GM12892 (cell line): ENCODE measurements around the gene TRIM63.

Experiments used
- DNase-seq: peaks from one replicate; pipeline ENCODE4 v3.0.0; 2011; ENCODE audit not compliant: insufficient read length
- FAIRE-seq: peaks from 2 replicates; lab custom pipeline; 2011; peaks lifted over from hg19 to GRCh38; lab: Jason Lieb, UNC
- POLR2A ChIP-seq: IDR thresholded peaks from 2 replicates; pipeline ENCODE4 v1.6.1; 2011; ENCODE audit warnings: low read depth, low read length, control low read depth
- POLR2AphosphoS5 ChIP-seq: IDR thresholded peaks from 2 replicates; pipeline ENCODE4 v1.6.1; 2011; ENCODE audit warnings: low read depth, low read length, control low read depth
- TAF1 ChIP-seq: IDR thresholded peaks from 2 replicates; pipeline ENCODE4 v1.6.1; 2011; ENCODE audit warnings: low read depth, mild to moderate bottlenecking, control low read depth, low read length, borderline replicate concordance

The TRIM63 gene

DNA sequence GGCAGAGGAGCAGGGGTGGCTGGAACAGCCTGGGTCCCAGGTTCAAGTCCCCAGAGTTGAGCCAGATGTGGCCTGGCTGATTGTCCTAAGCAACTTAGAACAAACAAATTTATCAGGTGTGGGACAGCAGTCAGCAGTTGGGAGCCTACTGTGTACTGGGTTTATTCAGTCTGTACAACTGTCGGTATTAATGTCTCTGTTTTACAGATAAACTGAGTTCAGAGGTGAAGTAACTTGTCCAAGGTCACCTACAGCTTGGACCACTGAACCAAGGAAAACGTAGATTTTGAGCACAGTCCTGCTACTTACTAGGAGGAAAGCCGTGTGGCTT lies 14.6 kb upstream of the TRIM63 start:
- no peak for TF ChIP-seq TAF1
- TF ChIP-seq POLR2A = no peak
- TF ChIP-seq POLR2AphosphoS5 = no peak
- DNase-seq (no peak), FAIRE-seq (no peak)

DNA sequence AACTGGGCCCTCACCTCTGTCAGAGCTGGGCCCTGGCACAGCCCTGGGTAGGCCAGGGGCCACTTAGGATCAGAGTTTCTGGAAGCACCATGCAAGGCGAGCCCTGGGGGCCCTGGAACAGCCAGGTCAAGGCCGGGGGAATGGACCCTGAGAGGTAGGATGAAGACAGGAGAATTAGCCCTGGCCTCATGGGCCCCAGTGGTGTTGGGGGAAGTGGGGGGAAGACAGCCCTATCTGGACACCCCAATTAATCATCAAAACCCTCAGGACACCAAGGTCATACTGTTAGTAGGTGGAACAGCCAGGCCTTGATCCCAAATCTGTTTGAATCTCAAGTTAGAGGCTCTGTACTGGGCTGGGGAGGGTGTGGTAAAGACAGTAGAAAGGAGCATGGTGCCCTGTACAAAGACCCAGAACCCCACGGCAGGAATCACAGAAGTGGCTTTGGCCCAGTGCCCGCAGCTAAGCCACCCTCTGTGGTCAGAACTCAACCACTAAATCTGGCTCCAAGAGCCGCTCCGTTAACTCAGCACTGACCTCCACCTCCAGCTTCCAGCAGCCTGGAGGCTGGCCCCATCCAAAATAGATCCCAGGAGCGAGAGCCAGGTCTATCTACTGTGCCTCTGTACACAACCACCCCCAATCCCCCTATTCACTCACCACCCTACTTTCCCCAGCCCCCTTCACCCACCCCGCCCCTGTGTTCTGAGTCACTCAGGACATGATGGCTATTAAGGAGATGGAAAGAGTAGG lies 14.0 kb upstream of the TRIM63 start:
- DNase-seq (no peak), FAIRE-seq (no peak)
- TF ChIP-seq TAF1 = no peak
- TF ChIP-seq POLR2AphosphoS5 = no peak
- no peak for TF ChIP-seq POLR2A

DNA sequence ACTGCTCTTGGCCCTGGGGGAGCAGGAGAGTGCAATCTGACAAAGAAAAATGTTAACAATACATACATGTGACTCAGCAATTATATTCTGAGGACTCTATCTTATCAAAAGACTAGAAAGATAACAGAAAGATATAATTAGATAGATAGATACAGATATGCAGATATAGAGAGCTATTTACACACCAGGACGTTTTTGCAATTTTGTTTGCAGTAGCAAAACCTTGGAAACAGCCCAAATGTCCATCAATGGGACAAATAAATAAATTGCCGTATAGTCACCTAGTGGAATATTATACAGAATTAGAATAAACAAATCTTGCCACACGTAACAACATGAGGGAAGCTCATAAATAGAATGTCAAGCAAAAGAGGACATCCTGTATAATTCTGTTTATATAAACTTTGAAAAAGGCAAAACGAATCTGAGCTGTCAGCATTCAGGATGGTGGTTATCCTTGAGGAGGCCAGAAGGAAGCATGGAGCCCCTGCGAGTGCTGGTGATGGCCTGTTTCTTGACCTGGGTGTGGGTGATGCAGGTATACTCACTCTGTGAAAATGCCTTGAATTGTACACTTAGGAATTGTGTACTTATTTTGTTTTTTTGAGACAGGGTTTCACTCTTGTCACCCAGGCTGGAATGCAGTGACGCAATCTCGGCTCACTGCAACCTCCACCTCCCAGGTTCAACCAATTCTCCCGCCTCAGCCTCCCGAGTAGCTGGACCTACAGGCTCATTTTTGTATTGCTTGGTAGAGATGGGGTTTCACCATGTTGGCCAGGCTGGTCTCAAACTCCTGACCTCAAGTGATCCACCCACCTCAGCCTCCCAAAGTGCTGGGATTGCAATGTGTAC lies 12.8 kb upstream of the TRIM63 start:
- TF ChIP-seq POLR2AphosphoS5 = no peak
- no peak for TF ChIP-seq TAF1
- no peak for TF ChIP-seq POLR2A
- no peak for DNase-seq

DNA sequence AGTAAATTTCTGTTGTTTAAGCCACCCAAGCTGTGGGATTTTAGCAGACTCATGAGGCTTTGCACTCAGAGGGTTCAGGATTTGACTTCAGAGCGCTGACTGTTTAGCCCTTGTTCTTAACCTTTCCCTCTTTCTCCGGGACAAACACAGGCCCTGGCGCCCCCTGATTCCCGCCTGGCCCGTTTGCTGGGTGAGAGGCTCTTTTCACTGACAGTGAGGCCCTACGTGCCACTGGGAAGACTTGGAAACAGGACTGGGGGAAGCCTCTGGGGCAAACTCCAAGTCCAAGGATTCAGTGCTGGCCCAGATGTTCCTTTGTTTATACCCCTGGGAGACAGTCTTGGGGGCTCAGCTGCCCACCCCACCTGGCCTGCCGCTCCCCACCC lies 11.7 kb upstream of the TRIM63 start:
- FAIRE-seq (no peak), DNase-seq (no peak)
- TF ChIP-seq POLR2A = no peak

More for the DNA sequence above, 12.8 kb upstream of the TRIM63 start:
- no peak for FAIRE-seq

DNA sequence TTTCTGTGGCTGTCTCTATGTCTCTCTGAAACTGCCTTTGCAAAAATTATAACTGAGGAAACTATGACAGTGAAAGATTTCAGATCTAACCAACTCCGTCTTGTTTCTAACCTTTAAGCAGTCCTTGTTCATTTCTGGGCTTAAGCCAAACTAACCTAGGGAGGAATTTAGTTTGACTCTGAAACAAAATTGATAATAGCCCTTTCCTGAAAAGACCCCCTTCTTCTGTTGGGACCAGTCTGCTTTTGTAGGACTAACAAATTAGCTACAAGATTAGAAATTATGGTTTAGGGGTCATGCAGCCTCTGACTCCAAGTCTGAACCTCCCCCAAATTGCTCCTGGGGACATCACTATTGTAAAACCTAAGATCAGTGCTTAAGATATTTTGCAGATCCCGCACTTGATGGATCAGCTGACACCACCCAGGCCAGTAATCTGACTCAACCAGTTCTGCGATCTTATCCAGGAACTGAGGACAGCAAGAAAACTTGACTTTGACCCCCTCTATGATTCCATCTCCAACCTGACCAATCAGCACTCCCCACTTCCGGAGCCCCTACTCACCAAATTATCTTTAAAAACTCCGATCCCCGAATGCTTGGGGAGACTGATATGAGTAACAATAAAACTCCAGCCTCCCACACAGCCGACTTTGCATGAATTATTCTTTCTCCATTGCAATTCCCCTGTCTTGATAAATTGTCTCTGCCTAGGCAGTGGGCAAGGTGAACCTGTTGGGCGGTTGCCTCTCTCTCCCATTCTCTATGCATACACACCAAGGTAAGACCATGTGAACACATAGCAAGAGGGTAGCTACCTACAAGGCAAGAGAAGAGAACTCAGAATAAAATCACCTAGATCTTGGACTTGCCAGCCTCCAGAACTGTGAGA lies 11.1 kb upstream of the TRIM63 start:
- TF ChIP-seq POLR2A (no peak), TAF1 (no peak), POLR2AphosphoS5 (no peak)
- FAIRE-seq = no peak
- no peak for DNase-seq

DNA sequence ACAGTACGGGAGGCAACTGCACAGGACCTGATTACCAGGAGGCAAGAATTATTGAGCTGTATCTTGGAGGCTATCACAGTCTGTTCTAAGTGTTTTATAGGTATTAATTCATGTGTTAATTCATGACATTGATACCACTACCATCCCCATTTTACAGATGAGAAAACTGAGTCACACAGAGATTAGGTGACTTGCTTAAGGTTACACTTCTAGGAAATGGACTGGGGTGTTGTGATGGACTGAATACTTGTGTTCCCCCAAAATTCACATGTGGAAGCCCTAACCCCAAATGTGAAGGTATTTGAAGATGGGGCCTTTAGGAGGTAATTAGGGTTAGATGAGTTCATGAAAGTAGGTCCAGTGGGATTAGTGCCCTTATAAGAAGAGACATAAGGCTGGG lies 10.1 kb upstream of the TRIM63 start:
- DNase-seq (no peak), FAIRE-seq (no peak)
- TF ChIP-seq POLR2AphosphoS5 (no peak), TAF1 (no peak), POLR2A (no peak)

DNA sequence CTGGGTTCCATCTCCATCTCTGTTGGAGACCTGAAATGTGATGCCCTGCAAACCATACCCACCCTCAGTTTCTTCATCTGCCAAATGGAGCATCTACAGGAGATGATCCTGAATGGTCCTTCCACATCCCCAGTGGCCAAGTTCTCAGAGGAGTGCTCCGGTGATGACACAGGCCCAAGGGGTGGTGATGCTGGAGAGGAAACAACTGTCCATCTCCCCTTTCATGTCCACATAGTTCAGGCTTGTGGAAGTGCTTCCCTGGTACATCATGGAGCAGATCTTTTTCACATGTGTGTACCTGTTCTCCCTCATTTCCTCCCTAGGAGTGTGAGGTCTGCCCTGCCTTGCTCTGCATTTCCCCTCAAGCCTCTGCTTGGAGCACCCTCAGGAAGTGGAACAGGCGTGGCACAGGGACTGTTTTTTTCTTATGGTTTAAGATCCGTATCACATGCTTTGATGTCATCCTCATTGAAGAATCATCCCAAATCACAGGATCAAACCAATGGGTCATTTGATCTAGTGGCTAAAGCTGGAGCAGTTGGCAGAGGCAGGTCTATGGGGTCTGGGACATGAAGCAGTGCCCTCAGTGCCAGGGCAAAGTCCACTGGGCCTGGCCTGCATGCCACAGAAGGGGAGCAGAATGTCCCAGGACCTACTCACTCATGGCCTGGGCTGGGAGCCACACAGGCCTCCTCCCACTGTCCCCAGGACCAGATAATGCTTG lies 8.2 kb upstream of the TRIM63 start:
- FAIRE-seq (no peak), DNase-seq (no peak)
- TF ChIP-seq TAF1 (no peak), POLR2AphosphoS5 (no peak), POLR2A (no peak)

DNA sequence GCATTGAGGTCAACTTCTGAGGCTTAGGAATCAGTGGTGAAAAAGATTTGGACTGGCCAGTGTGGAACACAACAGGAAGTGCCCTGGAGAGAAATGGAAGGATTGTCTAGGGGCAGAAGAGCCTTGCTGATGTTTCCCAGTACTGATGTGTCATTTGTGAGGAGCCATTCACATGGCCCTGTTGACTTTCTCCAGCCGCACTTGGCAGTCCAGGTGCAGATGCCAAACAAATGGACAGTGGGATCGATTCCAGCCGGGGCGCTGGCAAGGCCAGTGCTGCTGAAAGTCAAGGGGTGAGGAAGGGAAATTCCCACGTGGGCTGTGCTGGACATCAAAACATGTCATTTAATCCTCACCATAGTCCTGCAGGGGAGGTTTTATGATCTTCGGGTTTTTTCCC lies 4.9 kb upstream of the TRIM63 start:
- DNase-seq (no peak), FAIRE-seq (no peak)
- no peak for TF ChIP-seq POLR2A
- no peak for TF ChIP-seq POLR2AphosphoS5
- TF ChIP-seq TAF1 = no peak

DNA sequence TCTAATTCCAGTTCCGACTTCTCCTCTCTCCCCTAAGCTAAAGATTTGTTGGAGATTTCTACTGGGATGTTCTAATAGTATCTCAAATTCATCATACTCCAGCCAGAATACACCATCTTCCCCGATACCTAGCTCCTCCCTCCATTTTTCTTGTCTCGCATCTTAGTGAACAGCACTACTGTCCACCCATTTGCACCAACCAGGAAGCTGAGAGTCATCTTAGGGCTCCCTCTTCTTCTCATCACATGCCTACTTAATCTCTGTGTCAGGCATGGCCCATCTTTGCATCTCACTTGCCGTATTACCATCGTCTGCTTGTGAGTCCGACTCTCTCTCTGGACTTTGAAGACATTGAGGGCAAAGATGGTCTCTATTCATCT lies 3.5 kb upstream of the TRIM63 start:
- DNase-seq (no peak), FAIRE-seq (no peak)
- no peak for TF ChIP-seq POLR2A
- no peak for TF ChIP-seq TAF1

DNA sequence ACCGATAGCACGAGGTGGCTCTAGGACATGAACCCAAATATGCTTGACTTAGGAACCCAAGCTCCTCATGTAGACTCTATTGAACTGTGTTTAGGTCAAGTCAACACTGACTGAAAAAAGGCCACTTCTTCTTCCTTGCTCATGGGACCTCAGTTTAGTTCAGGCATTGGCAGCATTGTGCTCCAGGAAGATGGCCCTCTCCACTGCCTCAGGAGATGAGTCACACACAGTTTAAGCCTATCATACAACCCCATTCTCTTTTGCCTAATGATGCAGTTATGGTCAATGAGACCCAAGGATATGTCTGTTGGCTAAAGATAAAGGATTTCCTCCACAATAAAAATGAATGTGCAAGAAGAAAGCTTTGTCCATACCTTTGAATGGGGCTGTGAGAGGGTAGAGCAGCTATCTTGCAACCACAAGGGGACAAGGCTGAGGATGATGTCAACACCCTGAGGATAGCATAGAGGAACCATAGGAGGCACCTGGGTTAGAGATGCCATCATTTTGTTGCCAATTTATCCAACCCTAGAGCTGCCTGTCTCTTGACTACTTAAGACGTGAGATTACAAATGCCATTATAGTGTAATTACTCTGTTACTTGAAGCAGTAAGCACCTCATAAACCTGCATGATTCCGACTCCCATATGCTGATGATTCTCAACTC lies 3.0 kb upstream of the TRIM63 start:
- FAIRE-seq (no peak), DNase-seq (no peak)
- TF ChIP-seq TAF1 = no peak
- TF ChIP-seq POLR2AphosphoS5 = no peak
- TF ChIP-seq POLR2A = no peak
